Ureter (tissue), 1 donor: ENCODE results near the gene PRKG1. TPM values are rescaled to one million over a fixed set of nuclear protein-coding genes. Genes with fewer than 3 reads are reported as not detected.
"Not testable (repeated sequence)": the region's sequence is repeated elsewhere in the genome, so short reads cannot be mapped to it uniquely, and the experiment has no call there.

Source experiments
- DNase-seq: peaks from one replicate; pipeline ENCODE4 v3.0.0-alpha.2; 2020; ENCODE audit warnings: low spot score
- total RNA-seq: library from RNA; stranded (reverse); gene quantifications from one replicate; pipeline ENCODE4 v1.2.4, GENCODE V29; 2023
- donor health status: DM: yes; HTN: yes; CAD: no.

The PRKG1 gene
- total RNA-seq, 1 donor from 2014 or later = 25.4 TPM

DNA sequence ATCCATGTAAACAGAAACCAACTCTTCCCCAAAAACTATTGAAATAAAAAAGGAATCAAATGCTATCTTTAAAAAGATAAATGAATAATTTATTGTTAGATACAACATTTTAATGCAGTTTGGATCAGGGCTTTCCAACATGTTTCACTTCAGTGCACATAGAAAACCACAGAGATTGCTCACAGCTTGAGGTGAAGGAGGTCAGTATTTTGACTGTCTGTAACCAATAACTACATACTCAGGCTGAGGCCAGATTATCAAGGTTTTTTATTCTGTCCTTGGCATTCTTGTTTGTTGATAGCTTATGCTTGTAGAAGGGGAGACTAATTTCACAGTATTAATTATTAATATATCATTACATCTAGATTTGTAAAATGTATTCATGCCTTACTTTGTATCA is 195.5 kb downstream of the PRKG1 start:
- DNase-seq = no peak

DNA sequence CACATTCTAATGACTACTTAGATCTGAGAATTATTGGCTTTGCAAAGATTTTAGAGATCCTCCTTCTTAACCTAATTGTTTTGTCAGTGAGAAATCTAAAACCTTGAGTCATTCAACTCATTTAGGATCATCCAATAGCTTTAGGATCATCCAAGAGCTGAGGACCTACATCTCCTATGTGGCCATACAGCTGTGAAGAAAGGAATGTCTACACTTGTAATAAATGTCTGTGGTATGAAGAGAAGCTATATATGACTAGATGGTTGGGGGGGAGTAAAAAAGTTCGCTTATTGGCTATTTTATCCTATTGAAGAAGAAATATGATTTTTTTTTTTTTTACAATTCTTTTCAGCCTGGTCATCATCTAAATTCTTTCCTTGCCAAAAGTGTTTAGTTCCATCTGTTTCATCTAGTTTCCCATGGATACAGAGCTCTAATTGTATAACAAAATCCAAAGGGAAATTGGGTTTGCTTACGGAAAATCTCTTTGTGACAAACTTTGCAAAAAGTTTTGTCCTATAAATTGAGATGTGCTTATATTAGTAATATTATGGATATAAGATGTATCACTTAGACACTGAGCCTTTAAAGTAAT is 196.7 kb downstream of the PRKG1 start:
- no peak for DNase-seq

DNA sequence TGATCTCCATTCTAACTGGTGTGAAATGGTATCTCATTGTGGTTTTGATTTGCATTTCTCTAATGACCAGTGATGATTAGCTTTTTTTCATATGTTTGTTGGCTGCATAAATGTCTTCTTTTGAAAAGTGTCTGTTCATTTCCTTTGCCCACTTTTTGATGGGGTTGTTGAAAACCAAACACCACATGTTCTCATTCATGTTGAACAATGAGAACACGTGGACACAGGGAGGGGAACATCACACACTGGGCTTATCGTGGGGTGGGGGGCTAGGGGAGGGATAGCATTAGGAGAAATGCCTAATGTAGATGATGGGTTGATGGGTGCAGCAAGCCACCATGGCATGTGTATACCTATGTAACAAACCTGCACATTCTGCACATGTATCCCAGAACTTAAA is 197.8 kb downstream of the PRKG1 start:
- not testable (repeated sequence) for DNase-seq

DNA sequence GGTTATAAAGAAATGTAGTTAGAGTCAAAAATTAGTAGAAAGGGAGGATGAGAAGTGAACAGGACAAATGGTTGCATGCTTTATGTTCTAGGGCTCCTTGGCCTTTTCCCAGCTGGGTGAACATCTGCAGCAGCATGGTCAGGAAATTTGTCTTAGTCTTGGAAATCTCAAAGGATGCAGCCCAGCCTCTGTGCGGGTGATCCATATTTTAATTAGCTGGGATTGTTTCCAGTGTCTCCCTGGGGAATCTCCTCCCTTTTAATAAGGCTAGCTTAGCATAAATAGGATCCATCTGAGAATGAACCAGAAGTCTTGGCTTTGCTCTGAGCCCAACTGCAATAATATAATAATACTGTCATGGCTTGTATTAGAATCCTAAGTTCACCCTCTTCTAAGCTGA is 198.3 kb downstream of the PRKG1 start:
- no peak for DNase-seq

DNA sequence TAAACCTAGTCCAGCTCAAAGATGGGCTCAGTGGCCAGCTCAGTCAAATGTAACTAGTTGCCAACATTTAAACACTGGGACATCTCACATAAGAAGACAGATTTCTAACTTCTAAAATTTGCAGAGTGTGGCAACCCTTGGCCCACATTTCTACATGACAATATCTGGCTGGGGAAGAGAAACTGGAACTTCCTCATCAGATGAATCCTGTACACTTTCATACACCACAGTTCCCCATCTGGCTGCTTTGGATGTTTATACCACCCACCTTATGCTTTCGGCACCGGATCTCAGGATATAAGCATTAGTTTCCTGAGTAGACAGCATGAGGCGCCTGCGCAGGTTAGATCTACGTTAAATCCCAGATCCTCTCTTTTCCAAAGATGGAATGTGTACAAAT is 199.3 kb downstream of the PRKG1 start:
- no peak for DNase-seq

DNA sequence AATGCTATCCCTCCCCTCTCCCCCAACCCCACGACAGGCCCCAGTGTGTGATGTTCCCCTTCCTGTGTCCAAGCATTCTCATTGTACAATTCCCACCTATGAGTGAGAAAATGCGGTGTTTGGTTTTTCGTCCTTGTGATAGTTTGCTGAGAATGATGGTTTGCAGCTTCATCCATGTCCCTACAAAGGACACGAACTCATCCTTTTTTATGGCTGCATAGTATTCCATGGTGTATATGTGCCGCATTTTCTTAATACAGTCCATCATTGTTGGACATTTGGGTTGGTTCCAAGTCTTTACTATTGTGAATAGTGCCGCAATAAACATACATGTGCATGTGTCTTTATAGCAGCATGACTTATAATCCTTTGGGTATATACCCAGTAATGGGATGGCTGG is 201.8 kb downstream of the PRKG1 start:
- DNase-seq = not testable (repeated sequence)

DNA sequence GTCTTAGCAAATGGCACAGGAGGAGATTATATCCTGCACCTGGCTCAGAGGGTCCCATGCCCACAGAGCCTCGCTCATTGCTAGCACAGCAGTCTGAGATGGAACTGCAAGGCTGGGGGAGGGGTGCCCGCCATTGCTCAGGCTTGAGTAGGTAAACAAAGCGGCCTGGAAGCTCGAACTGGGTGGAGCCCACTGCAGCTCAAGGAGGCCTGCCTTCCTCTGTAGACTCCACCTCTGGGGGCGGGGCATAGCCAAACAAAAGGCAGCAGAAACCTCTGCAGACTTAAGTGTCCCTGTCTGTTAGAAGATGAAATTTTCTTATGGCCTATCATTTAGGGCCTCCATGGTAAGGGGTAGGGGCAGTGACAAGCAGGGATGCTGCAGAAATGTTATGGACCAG is 207.1 kb downstream of the PRKG1 start:
- not testable (repeated sequence) for DNase-seq

DNA sequence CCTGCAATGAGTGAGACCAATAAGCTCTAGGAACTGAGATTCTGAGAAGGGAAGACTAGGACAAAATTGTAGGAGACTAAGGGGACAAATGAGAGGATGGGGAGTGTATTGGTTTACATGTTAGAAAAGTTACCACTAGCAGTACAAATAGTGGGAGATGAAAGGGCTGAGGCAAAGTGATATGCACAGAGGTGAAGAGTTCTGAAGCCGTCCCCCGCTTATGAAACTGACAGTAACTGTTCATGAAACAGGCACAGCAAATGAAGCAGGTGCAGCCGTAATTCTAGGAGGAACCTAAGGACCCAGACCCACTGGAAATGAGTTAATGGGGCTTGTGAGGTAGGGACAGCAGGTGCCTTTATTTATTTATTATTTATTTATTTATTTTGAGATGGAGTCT is 211.3 kb downstream of the PRKG1 start:
- DNase-seq = no peak

DNA sequence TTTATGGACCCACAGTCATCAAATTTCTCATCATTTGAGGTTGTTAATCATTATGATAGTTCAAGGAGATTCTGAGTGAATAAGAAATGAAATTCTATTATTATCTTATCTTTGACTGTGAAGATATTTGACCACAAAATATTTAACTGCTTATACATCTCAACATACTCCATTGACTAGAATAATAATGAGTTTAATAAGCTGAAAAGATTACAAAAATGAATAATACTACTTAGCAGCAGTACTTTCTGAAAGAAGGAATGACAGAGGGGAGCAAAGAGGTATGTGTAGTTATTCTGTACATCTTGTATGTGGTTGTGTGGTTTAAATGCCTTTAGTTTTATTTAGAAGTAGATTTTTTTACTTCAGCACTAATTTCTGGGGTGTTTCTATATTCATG is 214.2 kb downstream of the PRKG1 start:
- no peak for DNase-seq

DNA sequence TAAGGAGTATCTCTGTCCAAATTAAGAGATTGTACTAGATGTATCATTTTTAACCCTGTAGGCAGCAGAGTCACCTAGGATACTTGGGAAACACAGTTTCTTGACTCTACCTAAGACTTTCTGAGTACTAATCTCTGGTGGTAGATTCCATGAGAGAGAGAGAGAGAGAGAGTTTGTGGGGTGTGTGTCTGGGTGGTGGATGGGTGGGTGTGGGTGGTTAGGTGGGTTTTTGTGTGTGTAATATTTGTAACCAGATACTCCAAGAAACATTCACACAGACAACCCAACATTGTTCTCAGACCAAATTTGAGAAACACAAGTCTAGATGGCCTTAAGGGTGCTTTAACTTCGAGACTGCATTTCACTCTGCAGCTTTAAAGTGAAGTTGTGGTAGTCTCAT is 215.2 kb downstream of the PRKG1 start:
- no peak for DNase-seq

DNA sequence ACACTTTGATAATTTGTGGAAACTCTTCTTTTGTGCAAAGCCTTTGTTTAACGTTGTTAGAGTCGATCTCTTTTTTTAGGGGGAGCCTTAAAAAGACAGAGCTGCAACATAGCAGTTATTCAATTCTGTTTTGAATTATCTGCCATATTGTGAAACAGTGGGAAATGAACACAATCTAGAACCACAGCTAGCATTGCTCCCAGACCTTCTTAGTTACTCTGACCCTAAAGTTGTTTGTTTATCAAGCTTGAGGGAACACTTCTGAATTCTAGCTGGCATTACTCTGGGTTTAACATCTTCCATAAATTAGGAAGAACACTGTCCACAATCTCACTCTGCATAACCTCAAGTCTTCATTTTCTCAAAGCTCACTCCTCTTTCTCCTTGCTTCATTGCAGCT is 217.7 kb downstream of the PRKG1 start:
- no peak for DNase-seq

DNA sequence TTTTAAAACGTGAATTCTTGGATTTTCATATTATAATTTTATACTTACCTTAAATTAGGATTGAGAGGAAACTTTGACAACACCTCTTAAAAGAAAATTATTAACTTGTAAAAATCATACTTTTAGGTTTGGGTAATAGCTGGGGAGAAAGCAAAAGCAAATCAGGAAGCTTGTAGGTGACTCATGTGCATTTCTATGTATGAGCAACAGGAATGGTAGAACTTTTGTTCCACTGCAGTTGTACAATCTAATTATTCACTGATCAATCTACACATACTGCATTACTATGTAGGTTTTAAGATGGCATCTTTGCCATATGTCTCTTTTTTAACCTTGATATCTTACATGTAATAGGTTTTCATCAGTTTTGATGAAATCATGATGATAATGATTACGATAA is 223.2 kb downstream of the PRKG1 start:
- no peak for DNase-seq

DNA sequence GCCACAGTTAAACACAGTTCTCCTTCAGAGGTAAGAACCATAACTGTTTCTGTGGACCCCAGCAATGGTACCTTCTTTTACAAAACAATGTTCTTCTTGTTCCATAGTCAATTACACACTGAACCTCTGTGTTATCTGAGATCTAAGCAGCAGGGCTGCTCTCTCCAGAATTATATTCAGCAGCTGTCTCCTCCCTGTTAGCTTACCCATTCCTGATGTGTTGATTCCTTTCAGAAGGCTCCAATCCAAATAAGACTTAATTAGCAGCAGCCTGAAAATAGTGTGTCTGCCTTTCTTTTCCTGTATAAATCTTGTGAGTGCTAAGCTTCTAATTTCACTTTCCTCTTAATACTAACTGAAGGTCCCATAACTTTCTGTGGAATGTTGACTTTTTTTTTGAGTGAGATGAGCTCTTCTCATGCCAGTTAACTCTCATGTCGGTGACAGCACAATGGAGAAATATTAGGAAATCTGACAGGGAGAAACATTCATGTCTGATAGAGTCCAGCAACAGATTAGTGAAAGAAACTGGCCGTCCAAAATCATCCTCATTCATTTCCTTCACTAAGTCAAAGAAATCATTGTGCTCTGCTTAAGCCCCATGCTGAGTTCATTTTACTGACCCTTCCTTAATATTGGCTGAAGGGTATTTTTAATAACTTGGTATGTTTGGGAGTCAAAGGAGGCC is 226.5 kb downstream of the PRKG1 start:
- no peak for DNase-seq

DNA sequence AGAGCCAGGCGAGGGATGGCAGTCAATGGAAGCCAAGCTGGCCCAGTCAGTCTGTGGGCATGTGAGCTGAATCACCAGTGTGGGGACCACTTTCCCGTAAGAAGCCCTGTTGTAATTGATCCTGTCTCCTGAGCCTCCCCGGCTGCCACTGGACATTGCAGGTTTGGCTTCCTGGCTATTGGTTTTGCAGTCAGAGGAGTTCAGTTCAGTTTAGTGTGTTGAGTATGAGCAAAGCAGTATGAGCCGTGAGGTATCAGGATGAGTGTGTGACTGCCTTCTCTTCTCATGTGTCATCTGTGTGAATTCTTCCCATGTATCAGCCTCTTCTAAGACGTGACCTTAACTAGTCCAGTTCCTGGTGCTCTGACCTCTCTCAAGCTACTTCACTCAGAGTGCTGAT is 227.4 kb downstream of the PRKG1 start:
- DNase-seq = no peak

DNA sequence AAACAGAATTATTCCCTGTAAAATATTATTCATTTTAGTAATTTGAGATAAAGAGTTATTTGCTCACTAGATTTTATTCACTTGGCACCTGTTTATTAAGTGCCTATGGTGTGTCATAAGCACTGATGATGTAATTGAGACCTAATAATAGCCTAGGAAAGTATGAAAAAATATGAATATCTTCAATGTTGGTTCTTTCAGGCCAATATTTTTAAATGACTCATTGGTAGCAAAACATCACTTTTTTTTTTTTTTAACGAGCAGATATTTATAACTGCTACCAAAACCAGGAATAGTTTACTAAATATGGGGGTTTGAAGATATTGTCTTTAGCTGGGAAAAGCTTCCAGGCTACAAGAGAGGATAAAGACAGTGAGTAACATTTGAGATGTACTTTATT is 228.0 kb downstream of the PRKG1 start:
- DNase-seq = no peak

DNA sequence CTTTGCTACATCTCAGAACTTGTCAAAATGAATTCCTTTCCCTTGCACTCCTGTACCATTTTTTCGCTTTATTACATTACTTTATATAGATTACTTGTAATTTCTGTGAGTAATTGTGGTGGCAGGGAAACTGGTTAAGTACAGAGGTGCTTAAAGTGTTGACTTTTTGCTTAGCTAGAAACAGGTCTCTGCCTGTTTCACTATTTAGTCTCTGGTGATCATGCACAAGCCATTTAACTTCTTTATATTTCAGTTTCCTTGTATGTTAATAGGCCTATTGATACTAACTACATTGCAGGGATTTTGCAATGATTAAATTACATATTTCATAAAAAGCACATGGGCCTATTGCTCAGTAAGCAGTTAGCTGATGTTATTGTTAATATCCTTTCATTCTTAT is 233.8 kb downstream of the PRKG1 start:
- DNase-seq = no peak

DNA sequence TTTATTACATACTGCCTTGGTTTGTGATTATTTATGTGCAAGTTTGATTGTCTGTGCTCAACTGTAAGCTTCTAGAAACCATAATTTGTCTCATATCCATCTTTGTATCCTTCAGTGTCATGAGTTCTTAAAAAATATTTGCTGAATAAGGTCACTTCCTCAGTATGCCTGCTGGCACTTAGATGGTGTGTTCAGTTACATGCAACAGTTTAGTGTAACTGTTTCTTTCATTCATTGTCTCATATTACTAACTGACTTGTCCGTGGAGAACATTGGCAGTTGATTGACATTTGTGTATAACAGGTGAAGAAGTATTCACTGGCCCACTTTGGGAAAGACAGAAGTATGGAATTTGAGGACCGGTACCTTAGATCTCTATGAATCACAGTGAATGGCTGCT is 236.9 kb downstream of the PRKG1 start:
- no peak for DNase-seq

DNA sequence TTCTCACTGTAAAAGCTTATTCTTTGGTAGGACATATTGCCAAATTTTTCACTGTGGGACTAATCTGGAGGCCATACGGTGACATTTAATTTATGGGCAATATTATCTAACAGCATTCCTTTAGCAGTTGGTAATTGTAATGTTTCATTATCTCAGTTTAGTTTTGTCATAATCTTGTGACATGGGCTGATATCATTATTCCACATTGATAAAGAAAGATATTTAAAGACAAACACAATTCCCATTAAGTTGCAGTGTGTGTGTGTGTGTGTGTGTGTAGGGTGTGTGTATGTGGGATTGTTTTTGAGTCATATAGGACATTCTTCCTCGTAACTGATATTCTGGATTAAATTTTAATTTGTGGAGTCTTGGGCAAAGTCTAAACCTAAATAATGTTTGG is 238.5 kb downstream of the PRKG1 start:
- DNase-seq = no peak

DNA sequence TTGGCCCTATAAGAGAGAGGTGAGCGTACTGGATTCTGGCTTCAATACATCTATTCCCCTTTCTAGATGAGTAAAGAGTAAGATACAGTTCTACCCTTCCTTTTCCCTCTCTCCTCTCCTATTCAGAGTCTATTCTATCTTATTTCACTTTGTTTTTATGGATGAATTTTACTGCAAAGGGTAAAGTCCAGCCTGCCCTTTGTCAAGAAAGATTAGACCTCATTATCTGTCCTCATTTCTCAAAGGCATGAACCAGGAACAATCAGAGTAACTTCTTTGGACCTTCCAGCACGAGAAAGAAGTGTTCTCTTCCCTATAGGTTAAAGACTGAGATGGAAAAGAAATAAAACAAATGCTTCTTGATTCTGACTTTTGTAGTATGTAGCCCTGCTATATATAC is 239.0 kb downstream of the PRKG1 start:
- DNase-seq = no peak

DNA sequence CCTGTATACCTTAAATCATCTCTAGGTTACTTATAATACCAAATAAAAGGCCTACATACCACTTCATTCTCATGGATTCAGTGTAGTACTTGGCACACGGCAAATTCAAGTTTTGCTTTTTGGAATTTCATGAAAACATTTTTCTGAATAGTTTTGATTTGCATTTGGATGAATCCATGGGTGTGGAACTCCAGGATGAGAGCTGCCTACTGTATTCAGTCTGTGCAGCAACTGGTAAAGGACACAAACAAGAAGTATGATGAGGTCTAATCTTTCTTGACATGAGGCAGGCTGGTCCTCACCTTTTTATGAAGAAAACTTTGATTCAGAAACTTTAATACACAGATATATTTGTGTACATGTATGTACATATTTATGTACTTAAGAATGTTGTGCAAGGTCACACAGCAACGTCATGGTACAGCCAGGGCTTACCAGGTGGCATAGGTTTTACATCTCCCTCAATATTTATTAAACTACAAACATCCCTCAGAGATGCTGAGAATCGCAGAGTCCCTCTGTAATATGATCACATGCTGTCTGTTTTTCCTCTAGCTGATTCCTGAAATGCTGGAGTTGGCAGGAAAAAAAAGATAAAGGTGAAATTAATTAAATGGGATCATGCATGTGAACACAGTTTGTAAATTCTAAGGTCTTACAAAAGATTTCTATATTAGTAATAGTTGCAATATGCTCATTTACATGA is 239.6 kb downstream of the PRKG1 start:
- no peak for DNase-seq

DNA sequence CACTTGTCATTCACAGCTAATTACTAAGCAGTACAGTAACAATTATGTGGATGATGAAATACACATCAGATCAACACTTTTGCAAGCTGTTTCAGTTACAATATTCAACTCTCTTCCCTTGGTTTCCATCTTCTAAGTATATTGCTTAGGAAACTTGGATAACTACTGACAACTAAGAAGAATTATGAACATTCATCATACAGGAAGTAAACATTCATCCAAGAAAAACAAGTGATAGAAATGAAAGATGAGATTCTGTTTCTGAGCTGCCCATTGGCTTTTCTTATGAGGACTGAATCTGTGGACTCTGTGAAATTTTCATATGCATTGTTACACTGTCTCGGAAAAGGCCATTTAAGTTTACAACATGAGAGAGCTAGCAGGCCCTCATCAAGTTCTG is 240.2 kb downstream of the PRKG1 start:
- no peak for DNase-seq

DNA sequence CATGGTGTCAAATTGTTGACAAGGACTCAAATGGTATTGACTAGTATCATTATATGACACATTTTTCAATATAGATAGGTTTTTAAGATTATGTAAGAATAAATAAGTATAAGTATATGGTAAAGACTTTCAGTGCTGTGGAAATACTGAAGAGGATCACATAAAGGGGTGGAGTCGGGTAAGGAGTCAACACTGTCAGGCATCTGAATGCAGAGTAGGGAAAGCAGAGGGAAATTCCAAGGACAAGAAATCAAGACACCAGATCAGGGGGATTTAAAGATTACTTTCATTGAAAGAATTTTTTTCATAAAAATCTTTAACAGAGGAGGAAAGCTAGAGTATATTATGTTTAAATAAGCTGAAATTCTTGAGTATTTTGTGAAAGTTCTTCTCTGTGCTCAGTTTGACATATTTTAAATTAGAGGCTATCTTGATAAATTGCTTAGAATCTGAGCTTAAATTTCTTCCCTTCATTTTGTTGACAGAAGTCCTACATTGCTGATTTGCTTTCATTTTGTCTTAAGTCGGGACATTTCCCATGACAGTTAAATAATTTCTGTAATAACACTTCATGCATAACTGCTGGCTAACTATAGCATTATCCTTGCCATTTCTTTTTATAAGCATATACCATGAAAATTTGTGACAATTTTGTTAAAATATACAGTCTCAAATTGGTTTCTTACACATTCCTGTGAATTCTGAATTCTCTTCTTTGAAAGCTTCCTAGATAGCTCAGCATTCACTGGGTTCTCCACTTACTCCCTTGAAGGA is 244.3 kb downstream of the PRKG1 start:
- DNase-seq = no peak

DNA sequence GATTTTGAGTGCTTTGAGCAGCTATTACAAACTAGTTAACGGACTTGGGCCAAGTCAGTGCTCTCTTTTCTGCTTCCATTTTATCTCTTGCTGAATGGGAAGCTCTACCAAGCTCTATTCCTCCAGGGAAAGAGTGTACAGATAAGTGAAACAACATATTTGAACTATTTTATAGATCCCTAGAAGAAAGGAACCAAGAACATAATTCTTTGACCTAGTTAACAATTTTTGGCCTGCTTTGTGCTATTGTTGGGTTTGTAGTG is 244.8 kb downstream of the PRKG1 start:
- no peak for DNase-seq
